Stimulated activated CD8-positive, alpha-beta memory T cell treated with anti-CD3 and anti-CD28 coated beads, Interleukin-7, amount 100 ng/mL, for 4 hours (primary cell): Measurements from ENCODE around the gene PTGIS.
A peak's percentile ranks its signal among the peaks of the same experiment; 100 is the strongest.

ENCODE experiments used
- DNase-seq, 2 donors: peaks; one replicate each; pipeline ENCODE4 v3.0.0-alpha.2; 2020; ENCODE audit warnings: low read depth in 2 of 2

Gene PTGIS

DNA sequence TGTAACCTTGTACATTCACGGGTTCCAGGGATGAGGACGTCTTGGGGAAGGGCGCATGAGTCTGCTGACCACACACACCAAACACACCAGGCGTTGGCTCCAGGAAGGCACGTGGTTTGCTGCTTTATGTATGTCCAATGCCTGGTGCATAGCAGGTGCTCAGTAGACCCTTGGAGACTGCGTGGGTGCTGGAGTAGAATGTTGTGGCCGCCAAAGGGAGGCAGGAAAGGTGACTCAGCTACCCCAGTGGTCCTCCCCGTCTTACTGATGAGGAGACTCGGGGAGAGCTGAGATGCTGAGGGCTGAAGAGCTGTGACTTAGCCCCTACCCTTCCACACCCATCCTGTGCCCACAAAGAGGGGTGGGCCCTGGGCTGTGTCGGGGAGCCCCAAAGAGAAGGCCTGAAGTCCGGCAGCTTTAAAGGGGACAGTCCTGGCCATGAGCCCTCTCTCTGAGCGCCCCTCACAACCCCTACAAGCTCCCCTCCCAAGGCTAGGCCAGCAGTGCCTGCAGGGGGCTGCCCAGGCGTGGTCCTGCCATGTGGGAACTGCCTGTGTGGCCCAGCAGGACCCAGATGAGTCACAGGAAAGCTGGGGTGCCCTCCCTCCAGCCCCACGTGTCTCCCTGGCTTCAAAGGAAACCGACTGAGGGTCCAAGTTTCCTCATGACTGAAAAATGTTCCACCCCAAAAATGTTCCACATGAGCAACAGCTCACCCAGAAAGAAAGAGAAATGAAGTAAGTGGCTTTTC lies 28.0 kb upstream of the PTGIS start:
- peak; percentile 64 to 68 for DNase-seq

DNA sequence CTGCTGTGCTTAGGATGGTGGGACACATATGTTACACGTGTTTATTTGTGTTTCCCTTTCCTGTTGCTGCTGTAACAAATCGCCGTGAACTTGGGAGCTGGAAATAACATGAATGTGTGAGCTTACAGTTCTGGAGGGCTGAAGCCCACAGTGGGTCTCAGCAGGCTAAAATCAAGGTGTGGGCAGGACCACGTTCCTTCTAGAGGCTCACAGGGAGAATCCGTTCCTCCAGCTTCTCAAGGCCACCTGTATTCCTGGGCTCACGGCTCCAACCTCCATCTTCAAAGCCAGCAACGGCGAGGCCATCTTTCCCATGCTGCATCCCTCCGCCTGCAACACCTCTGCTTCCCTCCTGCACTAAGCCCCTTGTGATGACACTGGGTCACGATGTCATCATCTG lies 27.4 kb upstream of the PTGIS start:
- no peak for DNase-seq

DNA sequence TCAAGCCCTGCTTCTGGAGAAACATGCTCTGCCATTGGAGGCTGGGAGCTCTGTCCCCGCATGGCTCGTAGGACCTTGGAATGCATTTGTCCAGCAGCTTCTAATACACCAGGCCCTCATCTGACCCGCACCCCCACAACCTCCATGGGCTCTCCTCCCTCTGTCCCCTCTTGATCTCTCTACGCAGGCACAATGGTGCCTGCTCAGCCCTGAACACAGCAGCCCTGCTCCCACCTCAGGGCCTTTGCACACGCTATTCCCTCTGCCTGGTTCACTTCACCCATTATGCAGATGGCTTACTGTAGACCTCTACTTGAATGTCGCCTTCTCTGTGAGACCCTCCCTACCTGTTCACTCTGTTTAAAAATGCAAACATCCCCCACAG lies 27.0 kb upstream of the PTGIS start:
- DNase-seq: no peak

- DNase-seq: peak; percentile 55 to 63
Observed at GRCh38 chr20:49594143-49594930, 26.4 kb upstream of the PTGIS start.

DNA sequence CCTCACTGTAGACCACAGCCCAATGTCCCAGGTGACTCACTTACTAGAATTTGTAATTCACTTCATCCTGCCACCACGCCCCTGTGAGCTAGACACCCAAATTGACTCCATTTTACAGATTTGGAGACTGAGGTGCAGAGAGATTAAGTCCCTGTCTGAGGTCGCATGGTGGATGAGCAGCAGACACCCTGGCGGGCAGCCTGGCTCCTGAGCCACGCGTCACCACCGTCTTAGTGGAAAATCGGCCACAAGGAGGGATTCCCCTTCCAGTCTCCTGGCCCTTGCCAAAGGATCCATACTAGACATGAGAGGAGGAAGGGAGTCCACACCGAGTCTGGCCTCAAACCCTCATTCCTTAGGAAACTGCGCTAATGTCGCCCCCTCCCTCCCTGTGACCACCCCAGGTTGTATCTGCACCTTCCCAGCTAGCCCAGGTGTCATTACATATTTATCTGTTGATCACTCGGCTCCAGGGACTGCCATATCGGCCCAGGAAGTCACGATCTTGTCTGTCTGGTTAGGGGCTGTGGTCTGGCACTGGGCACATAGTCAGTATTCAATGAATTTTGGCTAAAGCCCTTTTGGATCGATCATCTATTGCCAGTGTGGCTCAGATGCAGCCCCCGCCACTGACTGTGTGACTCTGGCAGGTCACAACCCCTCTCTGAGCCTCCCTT lies 25.7 kb upstream of the PTGIS start:
- DNase-seq: no peak

DNA sequence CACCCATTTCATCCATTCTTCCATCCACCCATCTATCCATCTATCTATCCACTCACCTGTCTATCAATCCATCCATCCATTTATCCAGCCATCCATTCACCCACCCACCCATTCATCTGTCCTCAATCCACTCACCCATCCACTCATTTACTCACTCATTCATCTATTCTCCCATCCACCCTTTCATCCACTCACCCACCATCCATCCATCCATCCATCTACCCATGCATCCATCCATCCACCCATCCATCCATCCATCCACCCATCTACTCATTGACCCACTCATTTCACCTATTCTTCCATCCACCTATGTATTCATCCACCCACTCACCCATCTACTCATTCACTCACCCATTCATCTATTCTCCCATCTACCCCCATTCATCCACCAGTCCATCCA lies 24.2 kb upstream of the PTGIS start:
- no peak for DNase-seq

GRCh38 chr20:49591217-49591865 lies 23.4 kb upstream of the PTGIS start:
- peak in 1 of 2 donors; percentile 12 for DNase-seq

- DNase-seq: no peak
Observed at GRCh38 chr20:49590163-49591017, 22.5 kb upstream of the PTGIS start.

GRCh38 chr20:49589747-49590146 lies 21.8 kb upstream of the PTGIS start:
- no peak for DNase-seq

DNA sequence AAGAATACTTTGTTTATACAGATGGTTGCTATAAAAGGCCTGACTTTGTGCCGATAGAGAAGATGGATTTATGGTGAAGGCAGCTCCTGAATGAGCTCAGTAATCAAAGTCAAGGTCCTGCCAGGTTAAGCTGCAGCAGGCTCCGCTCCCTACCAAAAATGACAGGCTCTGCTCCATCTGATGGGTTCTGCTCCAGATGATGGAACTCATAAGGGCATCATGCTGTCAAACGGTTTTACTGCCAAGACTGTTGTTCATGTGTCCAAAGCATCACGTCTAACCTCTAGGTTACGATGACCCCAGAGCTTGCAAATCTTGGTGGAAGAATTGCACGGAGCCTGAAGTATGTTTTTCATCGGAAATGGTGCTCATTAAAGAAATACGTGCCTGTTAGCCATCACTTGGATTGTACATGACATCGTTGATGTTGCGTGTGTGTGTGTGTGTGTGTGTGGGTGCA lies 19.2 kb upstream of the PTGIS start:
- no peak for DNase-seq

DNA sequence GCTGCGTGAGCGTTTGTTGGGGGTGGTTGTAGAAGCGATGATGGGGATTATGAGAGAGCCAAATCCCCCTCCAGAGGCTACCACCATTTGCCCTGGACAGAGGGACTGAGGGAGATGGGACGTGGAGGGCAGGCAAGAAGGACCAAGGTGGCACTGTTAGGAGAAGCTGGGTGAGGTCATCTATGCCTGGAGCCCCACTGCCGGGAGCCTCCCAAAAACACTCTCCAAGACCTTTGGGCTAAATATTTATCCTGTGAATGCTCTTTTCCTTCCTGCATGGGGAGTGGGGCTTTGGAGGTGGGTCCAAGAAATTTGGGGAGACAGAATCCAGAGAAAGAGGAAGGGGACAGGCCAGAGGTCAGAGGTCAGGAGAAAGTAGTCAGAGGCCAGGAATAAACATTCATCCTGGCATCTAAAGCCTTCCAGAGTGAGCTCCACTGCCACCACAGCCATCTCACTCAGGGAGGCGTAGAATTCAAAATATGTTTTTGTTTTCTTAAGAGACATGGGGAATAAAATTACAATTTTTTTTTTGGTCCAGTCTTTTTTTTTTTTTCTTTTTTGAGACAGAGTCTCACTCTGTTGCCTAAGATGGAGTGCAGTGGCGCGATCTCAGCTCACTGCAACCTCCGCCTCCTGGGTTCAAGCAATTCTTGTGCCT lies 17.8 kb upstream of the PTGIS start:
- no peak for DNase-seq

DNA sequence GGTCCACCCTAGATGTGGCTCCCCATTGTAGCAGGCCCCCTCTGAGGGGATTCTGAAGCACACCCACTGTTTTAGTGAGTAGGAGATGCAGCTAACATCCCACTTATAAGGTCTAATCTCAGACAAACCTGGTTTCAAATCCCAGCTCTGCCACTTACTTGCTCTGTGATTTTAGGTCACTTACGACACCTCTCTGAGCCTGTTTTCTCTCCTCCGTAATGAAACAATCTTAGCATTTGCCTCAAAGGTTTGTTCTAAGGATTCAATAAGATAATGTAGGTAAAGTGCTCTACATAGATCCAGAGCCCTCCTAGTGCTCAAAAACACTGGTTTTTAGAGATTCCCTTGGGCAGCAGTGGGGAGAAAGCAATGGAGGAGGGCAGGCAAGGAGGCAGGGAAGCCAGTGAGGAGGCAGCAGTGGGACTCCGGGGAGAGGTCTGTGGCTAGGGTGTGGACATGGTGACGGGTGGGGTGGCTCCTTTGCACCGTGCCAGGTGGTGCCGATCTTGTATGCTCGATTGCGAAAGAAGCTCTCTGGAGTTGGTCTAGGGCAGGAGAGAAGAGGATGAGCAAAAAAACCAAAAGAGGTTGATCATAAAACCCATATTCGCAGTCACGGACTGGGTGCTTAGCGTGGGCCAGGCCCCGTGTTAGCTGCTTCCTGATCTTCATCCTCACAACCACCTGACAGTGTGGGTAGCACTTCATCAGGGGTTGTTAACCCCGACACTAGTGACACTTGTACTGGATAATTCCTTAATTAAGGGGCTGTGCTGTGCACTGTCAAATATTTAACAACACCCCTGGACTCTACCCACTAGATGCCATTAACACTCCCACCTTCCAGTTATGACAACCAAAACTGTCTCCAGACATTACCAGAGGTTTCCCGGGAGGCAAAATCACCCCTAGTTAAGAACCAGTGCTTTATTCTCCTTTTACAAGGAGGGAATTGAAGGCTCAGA lies 16.8 kb upstream of the PTGIS start:
- no peak for DNase-seq

DNA sequence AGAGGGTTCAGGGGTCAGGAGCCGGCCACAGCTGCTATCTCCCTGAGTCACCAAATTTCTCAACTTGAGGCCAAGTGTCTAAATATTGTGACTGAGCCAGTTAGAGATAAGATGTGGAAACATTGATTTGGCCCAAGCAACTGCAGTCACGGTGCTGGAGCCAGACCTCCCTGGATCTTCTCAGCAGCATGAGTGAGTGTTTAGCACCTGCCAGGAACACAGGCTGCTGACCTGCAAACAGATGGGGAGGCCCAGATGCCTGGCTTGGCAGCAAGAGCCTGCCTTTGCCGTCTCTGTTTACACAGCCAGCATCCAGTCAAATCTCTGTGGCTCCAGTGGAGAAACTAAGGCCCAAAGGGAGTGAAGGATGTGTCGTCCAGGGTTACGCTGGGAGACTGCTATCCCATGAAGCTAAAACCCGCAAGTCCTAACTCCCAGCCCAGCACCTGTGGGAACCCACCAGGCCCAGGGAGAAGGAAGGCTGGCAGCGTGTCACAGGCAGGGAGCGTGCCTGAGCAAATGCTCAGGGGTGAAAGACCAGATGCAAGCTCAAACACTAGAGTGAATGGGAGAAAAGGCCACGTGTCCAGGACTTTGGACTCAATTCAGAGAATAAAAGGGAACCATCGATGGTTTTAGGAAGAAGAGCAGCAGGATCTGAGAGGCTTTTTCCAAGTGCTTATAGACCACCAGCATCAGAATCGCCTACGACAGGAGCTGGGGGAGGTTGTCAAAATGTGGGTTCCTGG lies 15.9 kb upstream of the PTGIS start:
- DNase-seq: no peak

- DNase-seq: no peak
Observed at GRCh38 chr20:49583343-49583668, 15.4 kb upstream of the PTGIS start.

DNA sequence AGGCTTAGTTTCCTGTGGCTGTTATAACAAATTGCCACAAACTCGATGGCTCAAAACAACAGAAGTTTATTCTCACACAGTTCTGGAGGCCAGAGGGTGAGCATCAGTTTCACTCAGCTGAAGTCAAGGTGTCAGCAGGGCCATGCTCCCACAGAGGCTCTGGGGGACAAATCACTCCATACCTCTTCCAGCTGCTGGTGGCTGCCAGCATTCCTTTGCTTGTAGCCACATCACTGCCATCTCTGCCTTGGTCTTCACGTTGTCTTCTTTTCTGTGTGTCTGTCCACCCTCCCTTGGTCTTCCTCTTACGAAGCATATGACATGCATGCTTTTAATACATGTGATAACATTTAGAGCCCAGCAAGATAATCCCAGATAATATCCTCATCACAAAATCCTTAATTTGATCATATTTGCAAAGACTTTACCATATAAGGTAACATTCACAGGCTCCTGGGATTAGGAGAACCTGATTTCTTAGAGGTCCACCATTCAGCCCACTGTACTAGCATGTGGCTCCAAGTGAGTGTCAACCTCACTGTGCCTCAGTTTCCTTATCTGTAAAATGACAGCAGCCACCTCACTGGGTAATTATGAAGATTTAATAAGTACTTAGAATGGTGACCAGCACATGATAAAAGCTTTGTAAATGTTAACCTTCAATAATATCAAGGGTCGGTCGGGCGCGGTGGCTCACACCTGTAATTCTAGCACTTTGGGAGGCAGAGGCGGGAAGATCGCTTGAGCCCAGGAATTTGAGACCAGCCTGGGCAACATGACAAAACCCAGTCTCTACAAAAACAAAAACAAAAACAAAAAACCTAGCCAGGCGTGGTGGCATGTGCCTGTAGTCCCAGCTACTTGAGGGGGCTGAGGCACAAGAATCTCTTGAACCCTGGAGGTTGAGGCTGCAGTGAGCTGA lies 14.7 kb upstream of the PTGIS start:
- DNase-seq: no peak

DNA sequence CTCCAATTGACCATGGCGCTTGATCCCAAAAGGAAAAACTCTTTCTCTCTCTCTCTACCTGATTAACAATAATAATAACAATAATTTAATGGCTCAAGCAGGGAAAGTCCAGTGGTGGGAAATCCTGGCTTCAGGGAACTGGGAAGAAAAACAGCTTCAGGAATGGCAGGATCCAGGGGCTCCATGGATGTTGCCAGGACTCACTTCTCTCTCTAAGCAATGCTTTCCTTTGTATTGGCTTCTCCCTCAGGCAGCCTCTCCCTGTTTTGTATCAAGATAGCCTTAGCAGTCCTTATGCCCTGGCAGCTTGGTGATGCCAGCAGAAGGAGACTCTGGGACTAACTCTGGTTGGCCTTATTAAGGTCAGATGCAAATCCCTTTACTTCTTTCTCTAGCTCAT lies 13.5 kb upstream of the PTGIS start:
- no peak for DNase-seq

DNA sequence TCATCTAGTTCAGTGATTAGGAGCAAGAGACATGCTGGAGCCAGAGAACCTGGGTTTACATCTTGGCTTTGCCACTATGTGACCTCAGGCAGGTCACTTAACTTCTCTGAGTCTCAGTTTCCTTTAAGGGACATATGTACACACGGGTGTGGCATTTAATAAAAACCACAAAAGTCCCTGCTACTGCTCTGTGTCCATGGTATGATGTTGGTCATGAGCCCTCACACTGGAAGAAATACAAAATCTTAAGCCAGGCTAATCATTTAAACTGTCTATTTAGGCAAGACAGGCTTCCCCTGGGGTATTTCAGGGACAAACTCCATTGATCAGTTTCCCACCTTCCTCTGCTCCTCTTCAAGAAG lies 12.9 kb upstream of the PTGIS start:
- no peak for DNase-seq
